Placental epithelial cell (primary cell): Measurements from ENCODE around the gene YAP1. TPM values are rescaled to one million over a fixed set of nuclear protein-coding genes. Genes with fewer than 3 reads are reported as not detected.

Experiments used
- total RNA-seq: library from RNA; depleted of rRNA; stranded (reverse); fragments of >200 nt; gene quantifications from 2 replicates; pipeline ENCODE4 v1.2.3, GENCODE V29; 2012

Gene YAP1
- 256 and 356 TPM in 2 replicates for total RNA-seq

GRCh38 chr11:102109896-102110760 is at the start of gene YAP1:
YAP1 (plus strand) TSS chr11:102110447; CDS start chr11:102110849, 402 bp downstream.

Other genes with a start within 250 kb of the YAP1 start
- gene CEP126, start 195.4 kb upstream of the YAP1 start, total RNA-seq: 2.8 and 7.1 TPM in 2 replicates
- under 0.01 TPM in 1 of 2 replicates, not detected in the other for gene ANGPTL5, start 193.9 kb upstream of the YAP1 start, total RNA-seq
- 13.3 TPM in 2 replicates for gene CFAP300, start 63.0 kb upstream of the YAP1 start, total RNA-seq
- 0.39 and 0.54 TPM in 2 replicates for gene BIRC3, start 207.0 kb downstream of the YAP1 start, total RNA-seq
- 88.7 and 88.8 TPM in 2 replicates for gene BIRC2, start 236.8 kb downstream of the YAP1 start, total RNA-seq